GM18520 (cell line): ENCODE measurements around the gene MCU.

Experiments used
- ATAC-seq: cut with Tn5 transposase; IDR thresholded peaks from one replicate; pipeline ENCODE4 v1.9.1; 2021; ENCODE audit not compliant: unreplicated experiment

The MCU gene

DNA sequence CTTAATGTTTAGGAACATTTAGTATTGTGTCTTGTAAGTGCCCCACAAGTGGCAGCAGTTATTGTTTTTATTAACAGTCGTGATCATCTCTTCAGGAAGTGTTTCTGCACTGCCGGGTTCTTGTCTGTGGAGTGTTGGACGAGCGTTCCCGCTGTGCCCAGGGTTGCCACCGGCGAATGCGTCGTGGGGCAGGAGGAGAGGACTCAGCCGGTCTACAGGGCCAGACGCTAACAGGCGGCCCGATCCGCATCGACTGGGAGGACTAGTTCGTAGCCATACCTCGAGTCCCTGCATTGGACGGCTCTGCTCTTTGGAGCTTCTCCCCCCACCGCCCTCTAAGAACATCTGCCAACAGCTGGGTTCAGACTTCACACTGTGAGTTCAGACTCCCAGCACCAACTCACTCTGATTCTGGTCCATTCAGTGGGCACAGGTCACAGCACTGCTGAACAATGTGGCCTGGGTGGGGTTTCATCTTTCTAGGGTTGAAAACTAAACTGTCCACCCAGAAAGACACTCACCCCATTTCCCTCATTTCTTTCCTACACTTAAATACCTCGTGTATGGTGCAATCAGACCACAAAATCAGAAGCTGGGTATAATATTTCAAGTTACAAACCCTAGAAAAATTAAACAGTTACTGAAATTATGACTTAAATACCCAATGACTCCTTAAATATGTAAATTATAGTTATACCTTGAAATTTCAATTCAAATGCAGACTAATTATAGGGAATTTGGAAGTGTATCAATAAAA lies 240.5 kb downstream of the MCU start:
- no peak for ATAC-seq

DNA sequence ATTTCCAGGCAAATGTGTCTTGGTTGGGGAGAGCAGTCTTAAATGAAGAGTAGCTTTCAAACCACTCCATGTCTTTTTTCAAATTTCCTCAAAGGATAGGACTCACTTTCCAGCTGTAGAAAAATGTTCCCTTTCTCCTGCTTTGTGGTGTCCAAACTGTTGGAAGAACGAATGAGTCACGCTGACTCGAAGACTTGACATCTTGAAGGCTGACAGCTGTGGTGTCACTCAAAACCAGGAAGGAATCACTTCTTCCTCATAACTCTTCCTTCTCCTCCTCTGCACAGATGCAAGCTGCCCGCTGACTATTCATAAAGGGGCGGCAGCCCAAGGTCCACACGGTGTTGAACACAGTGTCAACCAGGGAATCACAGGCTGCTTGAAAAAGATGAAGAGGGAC lies 243.4 kb downstream of the MCU start:
- no peak for ATAC-seq
